NK-92 (cell line): ENCODE data around the gene MGAT2.
"Not testable (repeated sequence)": the region's sequence is repeated elsewhere in the genome, so short reads cannot be mapped to it uniquely, and the experiment has no call there.

Experiments
- DNase-seq: peaks from one replicate; lab custom pipeline; 2025; ENCODE audit not compliant: unreplicated experiment; lab: John Stamatoyannopoulos, UW

MGAT2 gene

GRCh38 chr14:49653508-49653907 is 32.9 kb downstream of the MGAT2 start:
- no peak for DNase-seq

GRCh38 chr14:49654511-49654910 is 33.9 kb downstream of the MGAT2 start:
- DNase-seq: no peak

GRCh38 chr14:49657500-49657899 is 36.9 kb downstream of the MGAT2 start:
- not testable (repeated sequence) for DNase-seq

GRCh38 chr14:49659526-49660455 is 39.2 kb downstream of the MGAT2 start:
- DNase-seq: no peak

- DNase-seq: no peak
Observed at GRCh38 chr14:49670475-49670874, 49.9 kb downstream of the MGAT2 start.
